Measurements from ENCODE around the gene CTCF. TPM values are rescaled to one million over a fixed set of nuclear protein-coding genes. Genes with fewer than 3 reads are reported as not detected.

CTCF gene
- total and polyA plus RNA-seq, 4 donors = 10.1 to 35.3 (median 15.5) TPM

DNA sequence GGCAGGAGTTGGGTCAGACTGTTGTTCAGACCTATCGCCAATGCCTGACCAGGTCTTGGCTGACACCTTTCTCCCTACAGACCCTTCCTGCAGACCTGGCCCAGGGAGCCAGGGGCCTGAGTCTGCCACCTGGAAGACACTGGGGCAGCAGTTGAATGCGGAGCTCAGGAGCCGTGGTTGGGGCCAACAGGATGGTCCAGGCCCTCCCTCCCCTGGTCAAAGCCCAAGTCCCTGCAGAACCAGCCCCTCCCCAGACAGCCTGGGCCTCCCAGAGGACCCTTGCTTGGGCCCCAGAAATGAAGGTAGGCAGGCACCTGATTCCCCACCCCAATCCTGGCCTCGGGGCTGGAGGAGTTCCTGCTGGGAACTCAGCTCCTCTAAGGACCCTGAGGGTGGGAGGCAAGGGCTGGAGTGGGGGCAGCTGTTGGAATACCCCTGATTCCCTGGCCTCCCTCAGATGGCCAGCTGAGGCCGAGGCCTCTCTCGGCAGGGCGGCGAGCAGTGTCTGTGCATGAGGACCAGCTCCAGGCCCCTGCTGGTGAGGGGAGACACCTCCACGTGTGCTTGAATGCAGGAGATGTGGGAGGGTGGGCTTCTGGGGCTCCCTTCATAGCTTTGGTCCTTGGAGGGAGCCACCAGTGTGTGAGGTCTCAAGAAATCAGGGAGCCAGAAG, 94.2 kb downstream of the CTCF start:
- H3K4me3 ChIP-seq (ENCODE audit: low read depth in 1 of 3, low read length in 3 of 3) = no peak overlapping the region
- no peak overlapping the region for H3K9ac ChIP-seq (ENCODE audit: low read depth in 1 of 2, low read length in 2 of 2)
- 91% methylated on average over 9 of the region's 9 CpGs for WGBS
- DNase-seq (ENCODE audit: low spot score) = no peak
- H3K9me3 ChIP-seq (ENCODE audit: control insufficient read depth in 4 of 4, low read length in 3 of 4) = no peaks in the 10 kb centered on the region
- H3K27me3 ChIP-seq (ENCODE audit: control insufficient read depth in 4 of 4, insufficient read depth in 4 of 4, low read length in 3 of 4) = no peaks in the 10 kb centered on the region
- no peak overlapping the region for H3K27ac ChIP-seq (ENCODE audit: low read depth in 1 of 2, low read length in 2 of 2)
- peaks cover 14 to 35% (median 22%) of the 10 kb centered on the region in 4 donors for H3K4me1 ChIP-seq (ENCODE audit: control insufficient read depth in 4 of 4, insufficient read depth in 4 of 4, low read length in 3 of 4)
- peaks cover 0 to 1% (median 0%) of the 10 kb centered on the region in 4 donors for H3K36me3 ChIP-seq (ENCODE audit: control insufficient read depth in 4 of 4, insufficient read depth in 3 of 4, low read depth in 1 of 4, low read length in 3 of 4)
- TF ChIP-seq, protein P1, sequence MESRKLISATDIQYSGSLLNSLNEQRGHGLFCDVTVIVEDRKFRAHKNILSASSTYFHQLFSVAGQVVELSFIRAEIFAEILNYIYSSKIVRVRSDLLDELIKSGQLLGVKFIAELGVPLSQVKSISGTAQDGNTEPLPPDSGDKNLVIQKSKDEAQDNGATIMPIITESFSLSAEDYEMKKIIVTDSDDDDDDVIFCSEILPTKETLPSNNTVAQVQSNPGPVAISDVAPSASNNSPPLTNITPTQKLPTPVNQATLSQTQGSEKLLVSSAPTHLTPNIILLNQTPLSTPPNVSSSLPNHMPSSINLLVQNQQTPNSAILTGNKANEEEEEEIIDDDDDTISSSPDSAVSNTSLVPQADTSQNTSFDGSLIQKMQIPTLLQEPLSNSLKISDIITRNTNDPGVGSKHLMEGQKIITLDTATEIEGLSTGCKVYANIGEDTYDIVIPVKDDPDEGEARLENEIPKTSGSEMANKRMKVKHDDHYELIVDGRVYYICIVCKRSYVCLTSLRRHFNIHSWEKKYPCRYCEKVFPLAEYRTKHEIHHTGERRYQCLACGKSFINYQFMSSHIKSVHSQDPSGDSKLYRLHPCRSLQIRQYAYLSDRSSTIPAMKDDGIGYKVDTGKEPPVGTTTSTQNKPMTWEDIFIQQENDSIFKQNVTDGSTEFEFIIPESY (IDR thresholded peaks at IDR 0.05) = no peak
- TF ChIP-seq HNF4G (IDR thresholded peaks at IDR 0.05) (no peak), GABPA (IDR thresholded peaks at IDR 0.05 in 1 of 2, conservative IDR thresholded peaks at IDR 0.05 in 1 of 2) (no peak), FOXA1 (IDR thresholded peaks at IDR 0.05) (no peak), SP1 (IDR thresholded peaks at IDR 0.05) (no peak), JUND (IDR thresholded peaks at IDR 0.05) (no peak), TAF1 (conservative IDR thresholded peaks at IDR 0.05) (no peak), HNF4A (conservative IDR thresholded peaks at IDR 0.05) (no peak), RXRA (IDR thresholded peaks at IDR 0.05) (no peak), YY1 (IDR thresholded peaks at IDR 0.05) (no peak), FOXA2 (IDR thresholded peaks at IDR 0.05) (no peak), NR2F2 (IDR thresholded peaks at IDR 0.05) (no peak), RAD21 (IDR thresholded peaks at IDR 0.05) (no peak)
- TF ChIP-seq, protein P2, sequence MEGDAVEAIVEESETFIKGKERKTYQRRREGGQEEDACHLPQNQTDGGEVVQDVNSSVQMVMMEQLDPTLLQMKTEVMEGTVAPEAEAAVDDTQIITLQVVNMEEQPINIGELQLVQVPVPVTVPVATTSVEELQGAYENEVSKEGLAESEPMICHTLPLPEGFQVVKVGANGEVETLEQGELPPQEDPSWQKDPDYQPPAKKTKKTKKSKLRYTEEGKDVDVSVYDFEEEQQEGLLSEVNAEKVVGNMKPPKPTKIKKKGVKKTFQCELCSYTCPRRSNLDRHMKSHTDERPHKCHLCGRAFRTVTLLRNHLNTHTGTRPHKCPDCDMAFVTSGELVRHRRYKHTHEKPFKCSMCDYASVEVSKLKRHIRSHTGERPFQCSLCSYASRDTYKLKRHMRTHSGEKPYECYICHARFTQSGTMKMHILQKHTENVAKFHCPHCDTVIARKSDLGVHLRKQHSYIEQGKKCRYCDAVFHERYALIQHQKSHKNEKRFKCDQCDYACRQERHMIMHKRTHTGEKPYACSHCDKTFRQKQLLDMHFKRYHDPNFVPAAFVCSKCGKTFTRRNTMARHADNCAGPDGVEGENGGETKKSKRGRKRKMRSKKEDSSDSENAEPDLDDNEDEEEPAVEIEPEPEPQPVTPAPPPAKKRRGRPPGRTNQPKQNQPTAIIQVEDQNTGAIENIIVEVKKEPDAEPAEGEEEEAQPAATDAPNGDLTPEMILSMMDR (IDR thresholded peaks at IDR 0.05; ENCODE audit: low read depth, low read length, missing input control) = no peak
- TF ChIP-seq, protein P3, sequence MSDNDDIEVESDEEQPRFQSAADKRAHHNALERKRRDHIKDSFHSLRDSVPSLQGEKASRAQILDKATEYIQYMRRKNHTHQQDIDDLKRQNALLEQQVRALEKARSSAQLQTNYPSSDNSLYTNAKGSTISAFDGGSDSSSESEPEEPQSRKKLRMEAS (IDR thresholded peaks at IDR 0.05) = no peak
- TF ChIP-seq, protein P4, sequence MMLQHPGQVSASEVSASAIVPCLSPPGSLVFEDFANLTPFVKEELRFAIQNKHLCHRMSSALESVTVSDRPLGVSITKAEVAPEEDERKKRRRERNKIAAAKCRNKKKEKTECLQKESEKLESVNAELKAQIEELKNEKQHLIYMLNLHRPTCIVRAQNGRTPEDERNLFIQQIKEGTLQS (IDR thresholded peaks at IDR 0.05) = no peak

DNA sequence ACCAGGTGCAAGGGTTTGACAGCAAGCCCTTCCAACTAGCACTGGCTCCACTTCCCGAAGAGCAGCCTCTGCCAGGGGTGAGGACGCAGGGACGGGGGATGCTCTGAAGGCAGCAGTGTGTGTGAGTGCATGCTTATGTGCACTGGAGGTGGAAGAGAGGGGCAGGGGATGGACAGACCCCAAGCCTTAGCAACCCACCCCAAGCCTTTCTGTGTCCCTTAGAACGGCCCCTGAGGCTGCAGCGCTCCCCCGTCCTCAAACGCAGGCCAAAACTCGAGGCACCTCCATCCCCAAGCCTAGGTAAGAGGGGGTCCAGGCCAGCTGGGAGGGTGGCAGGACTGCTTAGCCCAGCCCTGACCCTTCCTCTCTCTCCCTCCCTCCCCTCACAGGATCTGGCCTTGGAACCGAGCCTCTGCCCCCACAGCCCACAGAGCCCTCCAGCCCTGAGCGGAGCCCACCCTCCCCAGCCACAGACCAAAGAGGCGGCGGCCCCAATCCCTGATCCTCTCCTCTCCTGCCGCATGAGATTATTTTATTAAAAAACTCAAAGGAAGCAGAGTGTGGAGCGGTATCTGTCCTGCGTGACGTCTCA, 94.8 kb downstream of the CTCF start:
- H3K9me3 ChIP-seq (ENCODE audit: control insufficient read depth in 4 of 4, low read length in 3 of 4) = no peaks in the 10 kb centered on the region
- TF ChIP-seq, protein P2 (IDR thresholded peaks at IDR 0.05; ENCODE audit: low read depth, low read length, missing input control) = no peak
- TF ChIP-seq, protein P5, sequence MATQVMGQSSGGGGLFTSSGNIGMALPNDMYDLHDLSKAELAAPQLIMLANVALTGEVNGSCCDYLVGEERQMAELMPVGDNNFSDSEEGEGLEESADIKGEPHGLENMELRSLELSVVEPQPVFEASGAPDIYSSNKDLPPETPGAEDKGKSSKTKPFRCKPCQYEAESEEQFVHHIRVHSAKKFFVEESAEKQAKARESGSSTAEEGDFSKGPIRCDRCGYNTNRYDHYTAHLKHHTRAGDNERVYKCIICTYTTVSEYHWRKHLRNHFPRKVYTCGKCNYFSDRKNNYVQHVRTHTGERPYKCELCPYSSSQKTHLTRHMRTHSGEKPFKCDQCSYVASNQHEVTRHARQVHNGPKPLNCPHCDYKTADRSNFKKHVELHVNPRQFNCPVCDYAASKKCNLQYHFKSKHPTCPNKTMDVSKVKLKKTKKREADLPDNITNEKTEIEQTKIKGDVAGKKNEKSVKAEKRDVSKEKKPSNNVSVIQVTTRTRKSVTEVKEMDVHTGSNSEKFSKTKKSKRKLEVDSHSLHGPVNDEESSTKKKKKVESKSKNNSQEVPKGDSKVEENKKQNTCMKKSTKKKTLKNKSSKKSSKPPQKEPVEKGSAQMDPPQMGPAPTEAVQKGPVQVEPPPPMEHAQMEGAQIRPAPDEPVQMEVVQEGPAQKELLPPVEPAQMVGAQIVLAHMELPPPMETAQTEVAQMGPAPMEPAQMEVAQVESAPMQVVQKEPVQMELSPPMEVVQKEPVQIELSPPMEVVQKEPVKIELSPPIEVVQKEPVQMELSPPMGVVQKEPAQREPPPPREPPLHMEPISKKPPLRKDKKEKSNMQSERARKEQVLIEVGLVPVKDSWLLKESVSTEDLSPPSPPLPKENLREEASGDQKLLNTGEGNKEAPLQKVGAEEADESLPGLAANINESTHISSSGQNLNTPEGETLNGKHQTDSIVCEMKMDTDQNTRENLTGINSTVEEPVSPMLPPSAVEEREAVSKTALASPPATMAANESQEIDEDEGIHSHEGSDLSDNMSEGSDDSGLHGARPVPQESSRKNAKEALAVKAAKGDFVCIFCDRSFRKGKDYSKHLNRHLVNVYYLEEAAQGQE (IDR thresholded peaks at IDR 0.05) = no peak
- TF ChIP-seq YY1 (IDR thresholded peaks at IDR 0.05) (no peak), EGR1 (IDR thresholded peaks at IDR 0.05; ENCODE audit: low read depth in 2 of 2) (no peak), FOXA1 (IDR thresholded peaks at IDR 0.05) (no peak), JUND (IDR thresholded peaks at IDR 0.05) (no peak), SP1 (IDR thresholded peaks at IDR 0.05) (no peak)
- TF ChIP-seq, protein P4 (IDR thresholded peaks at IDR 0.05) = no peak
- H3K4me3 ChIP-seq (ENCODE audit: low read depth in 1 of 3, low read length in 3 of 3) = no peak overlapping the region
- H3K27me3 ChIP-seq (ENCODE audit: control insufficient read depth in 4 of 4, insufficient read depth in 4 of 4, low read length in 3 of 4) = no peaks in the 10 kb centered on the region
- H3K36me3 ChIP-seq (ENCODE audit: control insufficient read depth in 4 of 4, insufficient read depth in 3 of 4, low read depth in 1 of 4, low read length in 3 of 4) = peaks cover 0 to 1% (median 0%) of the 10 kb centered on the region in 4 donors
- DNase-seq (ENCODE audit: low spot score) = no peak
- H3K9ac ChIP-seq (ENCODE audit: low read depth in 1 of 2, low read length in 2 of 2) = no peak overlapping the region
- 97% methylated on average over 16 of the region's 16 CpGs for WGBS
- H3K27ac ChIP-seq (ENCODE audit: low read depth in 1 of 2, low read length in 2 of 2) = no peak overlapping the region
- peaks cover 16 to 41% (median 26%) of the 10 kb centered on the region in 4 donors for H3K4me1 ChIP-seq (ENCODE audit: control insufficient read depth in 4 of 4, insufficient read depth in 4 of 4, low read length in 3 of 4)
